Sigmoid colon (tissue), 4 donors: Measurements from ENCODE around the gene DAB2IP.

Experiments
- POLR2A ChIP-seq, 2 donors: fragments of 450-650 bp; IDR thresholded peaks; one replicate each; pipeline ENCODE4 v1.6.1; 2016; ENCODE audit warnings: antibody characterized with exemption in 2 of 2, mild to moderate bottlenecking in 2 of 2, moderate library complexity in 2 of 2
- POLR2AphosphoS5 ChIP-seq, 4 donors: sonication (generic); formaldehyde crosslinking; IDR thresholded peaks; one replicate each; pipeline ENCODE4 v1.6.1; 2017; ENCODE audit warnings: antibody characterized with exemption in 4 of 4
- TF ChIP-seq, protein P1 (sequence below), 4 experiments: fragments of 450-650 bp in 3 of 4; fragments of 200-600 bp in 1 of 4; IDR thresholded peaks; one replicate each; pipeline ENCODE4 v1.5.1; 2016 to 2019; ENCODE audit warnings: antibody characterized with exemption in 4 of 4, mild to moderate bottlenecking in 3 of 4, moderate library complexity in 2 of 4

DNA sequence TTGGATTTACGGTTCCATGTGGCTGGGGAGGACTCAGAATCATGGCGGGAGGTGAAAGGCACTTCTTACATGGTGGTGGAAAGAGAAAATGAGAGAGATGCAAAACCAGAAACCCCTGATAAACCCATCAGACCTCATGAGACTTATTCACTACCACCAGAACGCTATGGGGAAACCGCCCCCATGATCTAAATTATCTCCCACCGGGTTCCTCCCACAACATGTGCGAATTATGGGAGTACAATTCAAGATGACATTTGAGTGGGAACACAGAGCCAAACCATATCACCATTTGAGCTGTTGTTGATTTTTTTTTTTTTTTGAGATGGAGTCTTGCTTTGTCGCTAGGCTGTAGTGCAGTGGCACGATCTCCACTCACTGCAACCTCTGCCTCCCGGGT, 16.5 kb downstream of the DAB2IP start:
- TF ChIP-seq, protein P1, sequence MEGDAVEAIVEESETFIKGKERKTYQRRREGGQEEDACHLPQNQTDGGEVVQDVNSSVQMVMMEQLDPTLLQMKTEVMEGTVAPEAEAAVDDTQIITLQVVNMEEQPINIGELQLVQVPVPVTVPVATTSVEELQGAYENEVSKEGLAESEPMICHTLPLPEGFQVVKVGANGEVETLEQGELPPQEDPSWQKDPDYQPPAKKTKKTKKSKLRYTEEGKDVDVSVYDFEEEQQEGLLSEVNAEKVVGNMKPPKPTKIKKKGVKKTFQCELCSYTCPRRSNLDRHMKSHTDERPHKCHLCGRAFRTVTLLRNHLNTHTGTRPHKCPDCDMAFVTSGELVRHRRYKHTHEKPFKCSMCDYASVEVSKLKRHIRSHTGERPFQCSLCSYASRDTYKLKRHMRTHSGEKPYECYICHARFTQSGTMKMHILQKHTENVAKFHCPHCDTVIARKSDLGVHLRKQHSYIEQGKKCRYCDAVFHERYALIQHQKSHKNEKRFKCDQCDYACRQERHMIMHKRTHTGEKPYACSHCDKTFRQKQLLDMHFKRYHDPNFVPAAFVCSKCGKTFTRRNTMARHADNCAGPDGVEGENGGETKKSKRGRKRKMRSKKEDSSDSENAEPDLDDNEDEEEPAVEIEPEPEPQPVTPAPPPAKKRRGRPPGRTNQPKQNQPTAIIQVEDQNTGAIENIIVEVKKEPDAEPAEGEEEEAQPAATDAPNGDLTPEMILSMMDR (IDR thresholded peaks at IDR 0.05): no peak
- TF ChIP-seq POLR2AphosphoS5 (IDR thresholded peaks at IDR 0.05): no peak
- TF ChIP-seq POLR2A (IDR thresholded peaks at IDR 0.05): no peak
